ENCODE measurements around the gene SLC37A2. TPM values are rescaled to one million over a fixed set of nuclear protein-coding genes. Genes with fewer than 3 reads are reported as not detected.
A peak's percentile ranks its signal among the peaks of the same experiment; 100 is the strongest.
"Not testable (repeated sequence)": the region's sequence is repeated elsewhere in the genome, so short reads cannot be mapped to it uniquely, and the experiment has no call there.

The SLC37A2 gene
- polyA plus RNA-seq, result 11.2 TPM

GRCh38 chr11:125062931-125063428 lies at the start of gene SLC37A2:
Gene SLC37A2 (plus strand): TSS chr11:125063305. CDS start chr11:125063368, 63 bp downstream.
- peak within 1 kb of the TSS; percentile 88 to 91 (median 91) for H3K27ac Mint-ChIP-seq
- peaks cover 11 to 20% (median 17%) of the 10 kb centered on the region in 3 donors for H3K4me1 Mint-ChIP-seq
- H3K27me3 Mint-ChIP-seq, result peaks cover 2% of the 10 kb centered on the region
- H3K9me3 Mint-ChIP-seq, result no peaks in the 10 kb centered on the region
- H3K36me3 Mint-ChIP-seq, result no peaks in the 10 kb centered on the region
- peak within 1 kb of the TSS; percentile 84 to 94 (median 92) for H3K4me3 Mint-ChIP-seq

- Mint-ChIP-seq H3K36me3 (peaks cover 6% of the 10 kb centered on the region), H3K27me3 (no peaks in the 10 kb centered on the region), H3K4me3 (no peak overlapping the region), H3K27ac (no peak overlapping the region), H3K4me1 (no peaks in the 10 kb centered on the region), H3K9me3 (peaks cover 0 to 5% (median 3%) of the 10 kb centered on the region in 3 donors)
Measured at GRCh38 chr11:125016413-125016812, 46.7 kb upstream of the SLC37A2 start.

GRCh38 chr11:125020342-125020741 lies 42.8 kb upstream of the SLC37A2 start:
- peaks cover 4% of the 10 kb centered on the region for H3K36me3 Mint-ChIP-seq
- no peak overlapping the region for H3K27ac Mint-ChIP-seq
- H3K4me1 Mint-ChIP-seq, result no peaks in the 10 kb centered on the region
- H3K27me3 Mint-ChIP-seq, result no peaks in the 10 kb centered on the region
- no peaks in the 10 kb centered on the region for H3K9me3 Mint-ChIP-seq
- H3K4me3 Mint-ChIP-seq, result no peak overlapping the region

GRCh38 chr11:125022551-125022950 lies 40.6 kb upstream of the SLC37A2 start:
- Mint-ChIP-seq H3K36me3 (peaks cover 4% of the 10 kb centered on the region), H3K9me3 (no peaks in the 10 kb centered on the region), H3K27me3 (no peaks in the 10 kb centered on the region), H3K27ac (no peak overlapping the region), H3K4me3 (no peak overlapping the region), H3K4me1 (no peaks in the 10 kb centered on the region)

GRCh38 chr11:125025968-125026367 lies 37.1 kb upstream of the SLC37A2 start:
- H3K9me3 Mint-ChIP-seq, result peaks cover 0 to 6% (median 3%) of the 10 kb centered on the region in 3 donors
- H3K4me1 Mint-ChIP-seq, result no peaks in the 10 kb centered on the region
- peaks cover 3% of the 10 kb centered on the region for H3K36me3 Mint-ChIP-seq
- H3K4me3 Mint-ChIP-seq, result no peak overlapping the region
- H3K27ac Mint-ChIP-seq, result no peak overlapping the region
- H3K27me3 Mint-ChIP-seq, result no peaks in the 10 kb centered on the region

- H3K27ac Mint-ChIP-seq, H3K4me1 Mint-ChIP-seq, H3K4me3 Mint-ChIP-seq, H3K27me3 Mint-ChIP-seq, H3K36me3 Mint-ChIP-seq: not testable (repeated sequence)
- peaks cover 4 to 19% (median 10%) of the 10 kb centered on the region in 3 donors for H3K9me3 Mint-ChIP-seq
Measured at GRCh38 chr11:125029431-125029830, 33.7 kb upstream of the SLC37A2 start.

- peaks cover 10% of the 10 kb centered on the region for H3K36me3 Mint-ChIP-seq
- peaks cover 0 to 2% (median 0%) of the 10 kb centered on the region in 3 donors for H3K4me1 Mint-ChIP-seq
- H3K4me3 Mint-ChIP-seq, result no peak overlapping the region
- no peak overlapping the region for H3K27ac Mint-ChIP-seq
- H3K27me3 Mint-ChIP-seq, result no peaks in the 10 kb centered on the region
- H3K9me3 Mint-ChIP-seq, result peaks cover 6 to 29% (median 12%) of the 10 kb centered on the region in 3 donors
Measured at GRCh38 chr11:125036933-125037332, 26.2 kb upstream of the SLC37A2 start.

GRCh38 chr11:125049164-125049792 lies 13.8 kb upstream of the SLC37A2 start:
- Mint-ChIP-seq H3K27ac (no peak overlapping the region), H3K4me1 (no peaks in the 10 kb centered on the region), H3K4me3 (no peak overlapping the region), H3K27me3 (no peaks in the 10 kb centered on the region), H3K9me3 (peaks cover 0 to 5% (median 0%) of the 10 kb centered on the region in 3 donors), H3K36me3 (peaks cover 4% of the 10 kb centered on the region)

GRCh38 chr11:125052047-125052446 lies 11.1 kb upstream of the SLC37A2 start:
- H3K4me3 Mint-ChIP-seq, result no peak overlapping the region
- peaks cover 4% of the 10 kb centered on the region for H3K36me3 Mint-ChIP-seq
- H3K9me3 Mint-ChIP-seq, result no peaks in the 10 kb centered on the region
- H3K4me1 Mint-ChIP-seq, result no peaks in the 10 kb centered on the region
- no peak overlapping the region for H3K27ac Mint-ChIP-seq
- H3K27me3 Mint-ChIP-seq, result no peaks in the 10 kb centered on the region

- no peaks in the 10 kb centered on the region for H3K27me3 Mint-ChIP-seq
Measured at GRCh38 chr11:125053167-125053566, 9.9 kb upstream of the SLC37A2 start.

GRCh38 chr11:125055107-125055715 lies 7.9 kb upstream of the SLC37A2 start:
- Mint-ChIP-seq H3K27me3 (peaks cover 2% of the 10 kb centered on the region), H3K27ac (no peak overlapping the region), H3K9me3 (no peaks in the 10 kb centered on the region), H3K4me1 (peaks cover 0 to 3% (median 0%) of the 10 kb centered on the region in 3 donors), H3K4me3 (no peak overlapping the region), H3K36me3 (peaks cover 4% of the 10 kb centered on the region)

More at GRCh38 chr11:125053167-125053566, 9.9 kb upstream of the SLC37A2 start:
- H3K27ac Mint-ChIP-seq, result no peak overlapping the region
- no peak overlapping the region for H3K4me3 Mint-ChIP-seq
- H3K4me1 Mint-ChIP-seq, result no peaks in the 10 kb centered on the region
- H3K36me3 Mint-ChIP-seq, result peaks cover 4% of the 10 kb centered on the region
- H3K9me3 Mint-ChIP-seq, result no peaks in the 10 kb centered on the region

- not testable (repeated sequence) for H3K4me1 Mint-ChIP-seq, H3K27ac Mint-ChIP-seq, H3K9me3 Mint-ChIP-seq, H3K36me3 Mint-ChIP-seq, H3K4me3 Mint-ChIP-seq, H3K27me3 Mint-ChIP-seq
Measured at GRCh38 chr11:125056111-125056510, 7.0 kb upstream of the SLC37A2 start.

GRCh38 chr11:125056931-125057692 lies 6.0 kb upstream of the SLC37A2 start:
- H3K4me1 Mint-ChIP-seq, result peaks cover 0 to 3% (median 0%) of the 10 kb centered on the region in 3 donors
- H3K27me3 Mint-ChIP-seq, result peaks cover 2% of the 10 kb centered on the region
- H3K9me3 Mint-ChIP-seq, result no peaks in the 10 kb centered on the region
- H3K36me3 Mint-ChIP-seq, result peaks cover 4% of the 10 kb centered on the region
- H3K27ac Mint-ChIP-seq, result no peak overlapping the region
- H3K4me3 Mint-ChIP-seq, result no peak overlapping the region

- H3K27me3 Mint-ChIP-seq, result peaks cover 2% of the 10 kb centered on the region
- no peak overlapping the region for H3K27ac Mint-ChIP-seq
- no peak overlapping the region for H3K4me3 Mint-ChIP-seq
- no peaks in the 10 kb centered on the region for H3K9me3 Mint-ChIP-seq
- H3K4me1 Mint-ChIP-seq, result peaks cover 0 to 5% (median 0%) of the 10 kb centered on the region in 3 donors
- H3K36me3 Mint-ChIP-seq, result peaks cover 2% of the 10 kb centered on the region
Measured at GRCh38 chr11:125057693-125058016, 5.5 kb upstream of the SLC37A2 start.

- Mint-ChIP-seq H3K27ac (peak overlapping the region in 1 of 3 donors; percentile 60), H3K27me3 (peaks cover 2% of the 10 kb centered on the region), H3K9me3 (no peaks in the 10 kb centered on the region), H3K4me3 (peak overlapping the region in 1 of 4 donors; percentile 92), H3K36me3 (no peaks in the 10 kb centered on the region), H3K4me1 (peaks cover 11 to 20% (median 17%) of the 10 kb centered on the region in 3 donors)
Measured at GRCh38 chr11:125061281-125061680, 1.8 kb upstream of the SLC37A2 start.

All from IgD-negative memory B cell (primary cell).